Activated CD4-positive, alpha-beta T cell treated with anti-CD3 and anti-CD28 coated beads, Interleukin-2, amount 10 ng/mL, durations not matched to agents 24 days and 14 days (primary cell): ENCODE measurements around the gene IFT57. TPM values are rescaled to one million over a fixed set of nuclear protein-coding genes. Genes with fewer than 3 reads are reported as not detected.
"Not testable (repeated sequence)": the region's sequence is repeated elsewhere in the genome, so short reads cannot be mapped to it uniquely, and the experiment has no call there.

ENCODE experiments used
- DNase-seq: peaks from one replicate; pipeline ENCODE4 v3.0.0; 2022
- H3K27ac Mint-ChIP-seq: one replicate; pipeline ENCODE4 v1.8.0; 2022; ENCODE audit warnings: mild to moderate bottlenecking, mixed read lengths
- H3K27me3 Mint-ChIP-seq: one replicate; pipeline ENCODE4 v1.8.0; 2022; ENCODE audit warnings: mixed read lengths
- H3K36me3 Mint-ChIP-seq: one replicate; pipeline ENCODE4 v1.8.0; 2022; ENCODE audit warnings: low read depth, mild to moderate bottlenecking, mixed read lengths
- H3K4me1 Mint-ChIP-seq: one replicate; pipeline ENCODE4 v1.8.0; 2021; ENCODE audit warnings: mixed read lengths
- H3K4me3 Mint-ChIP-seq: one replicate; pipeline ENCODE4 v1.8.0; 2022; ENCODE audit warnings: mild to moderate bottlenecking, moderate library complexity, mixed read lengths
- H3K9me3 Mint-ChIP-seq: one replicate; pipeline ENCODE4 v1.8.0; 2021; ENCODE audit warnings: mixed read lengths
- intact Hi-C: fragments of 100-400 bp; cut with micrococcal nuclease; formaldehyde crosslinking; loops from one replicate; pipeline ENCODE4 v1.15.1; 2023
- total RNA-seq: library from RNA; stranded (reverse); gene quantifications from 2 replicates; pipeline ENCODE4 v1.2.3, GENCODE V29; 2022

IFT57 gene
- total RNA-seq = 25.2 and 26.6 TPM in 2 replicates

- H3K9me3 Mint-ChIP-seq = no peaks in the 10 kb centered on the region
- H3K36me3 Mint-ChIP-seq = peaks cover 5% of the 10 kb centered on the region
- H3K4me1 Mint-ChIP-seq = peaks cover 46% of the 10 kb centered on the region
- H3K27ac Mint-ChIP-seq = peak within 1 kb of the TSS; percentile 95
- H3K27me3 Mint-ChIP-seq = no peaks in the 10 kb centered on the region
- peak within 1 kb of the TSS; percentile 100 for H3K4me3 Mint-ChIP-seq
- intact Hi-C loops = loop anchor here (1.0 to 5.0 kb wide), 11 partner anchors 71 to 615 kb away; partner anchors contain the start of genes CIP2A and DZIP3
- peak; percentile 98 for DNase-seq
These were observed at the start of gene IFT57 for GRCh38 chr3:108221911-108222852. Gene IFT57, minus strand, starts transcription at chr3:108222424. Its CDS starts 102 bp downstream, at chr3:108222322.

DNA sequence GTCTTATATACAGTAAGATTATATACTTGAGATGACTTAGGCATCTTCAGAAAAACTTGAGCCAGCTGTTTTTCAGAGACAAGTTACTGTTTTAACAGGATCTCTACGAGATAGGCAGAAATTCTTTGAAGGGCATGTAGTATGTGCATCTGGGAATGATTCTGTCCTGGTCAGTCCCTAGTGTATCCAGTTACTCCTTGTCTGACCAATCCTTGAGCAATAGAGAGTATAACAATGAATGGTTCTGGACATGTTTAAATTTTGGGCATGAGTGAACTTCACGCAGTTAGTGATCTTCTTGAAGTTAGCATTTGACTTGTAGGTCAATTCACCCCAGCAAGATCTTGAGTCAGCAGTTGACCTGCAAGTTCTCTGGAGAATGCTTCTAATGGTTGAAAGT is 49.4 kb upstream of the IFT57 start:
- H3K9me3 Mint-ChIP-seq = peaks cover 28% of the 10 kb centered on the region
- H3K36me3 Mint-ChIP-seq = no peaks in the 10 kb centered on the region
- no peak overlapping the region for H3K4me3 Mint-ChIP-seq
- no peak overlapping the region for H3K27ac Mint-ChIP-seq
- H3K4me1 Mint-ChIP-seq = no peaks in the 10 kb centered on the region
- no peak for DNase-seq
- intact Hi-C loops = no loop called here
- no peaks in the 10 kb centered on the region for H3K27me3 Mint-ChIP-seq

- H3K4me1 Mint-ChIP-seq, H3K4me3 Mint-ChIP-seq, intact Hi-C loops, H3K36me3 Mint-ChIP-seq, H3K27ac Mint-ChIP-seq, H3K27me3 Mint-ChIP-seq, DNase-seq: not testable (repeated sequence)
- H3K9me3 Mint-ChIP-seq = peaks cover 27% of the 10 kb centered on the region
These were observed 46.0 kb upstream of the IFT57 start for GRCh38 chr3:108268235-108268634.

DNA sequence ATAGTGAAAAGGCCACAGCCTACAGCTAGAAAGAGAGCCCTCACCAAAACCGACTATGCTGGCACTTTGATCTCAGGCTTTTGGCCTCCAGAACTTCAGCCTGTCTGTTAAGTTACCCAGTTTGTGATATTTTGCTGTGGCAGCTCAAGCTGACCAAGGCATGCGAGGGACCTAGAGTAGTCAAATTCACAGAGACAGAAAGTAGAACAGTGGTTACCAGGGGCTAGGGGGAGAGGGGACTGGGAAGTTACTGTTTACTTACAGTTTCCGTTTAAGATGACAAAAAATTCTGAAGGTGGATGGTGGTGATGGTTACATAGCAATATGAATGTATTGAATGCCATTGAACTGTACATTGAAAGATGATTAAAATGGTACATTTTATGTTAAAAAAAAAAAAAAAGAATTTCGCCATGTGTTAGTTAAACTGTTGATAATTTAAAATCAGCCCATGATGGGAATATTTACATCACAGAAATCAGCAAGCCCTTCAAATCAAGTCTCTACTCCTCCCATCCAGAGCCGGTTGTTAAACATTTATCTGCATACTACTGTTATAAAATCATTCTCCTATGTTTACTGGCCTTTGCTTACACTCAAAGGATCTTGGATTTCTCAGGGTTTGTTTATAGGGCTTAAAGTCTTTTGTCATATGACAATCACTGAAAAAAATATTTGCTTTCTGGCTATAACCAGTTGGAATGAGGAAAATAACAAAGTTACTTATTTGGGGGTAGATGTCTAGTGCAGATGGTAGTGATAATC is 42.5 kb upstream of the IFT57 start:
- H3K9me3 Mint-ChIP-seq = peaks cover 24% of the 10 kb centered on the region
- H3K4me1 Mint-ChIP-seq, H3K4me3 Mint-ChIP-seq, intact Hi-C loops, H3K27ac Mint-ChIP-seq, H3K27me3 Mint-ChIP-seq, DNase-seq, H3K36me3 Mint-ChIP-seq: not testable (repeated sequence)

DNA sequence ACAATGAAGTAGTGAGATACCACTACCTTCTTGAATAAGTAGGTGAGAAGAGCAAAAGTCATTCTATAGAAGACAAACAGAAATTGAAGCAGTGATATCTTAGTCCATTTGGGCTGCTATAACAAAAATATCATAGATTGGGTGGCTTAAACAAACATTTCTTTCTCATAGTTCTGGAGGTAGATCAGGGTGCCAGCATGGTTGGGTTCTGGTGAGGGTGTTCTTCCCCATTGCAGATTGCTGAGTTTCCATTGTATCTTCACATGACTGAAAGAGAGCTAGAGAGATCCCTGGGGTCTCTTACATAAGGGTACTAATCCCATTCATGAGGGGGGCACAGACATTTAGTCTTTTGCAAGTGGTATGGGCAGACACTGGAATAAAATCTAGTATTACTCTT is 32.9 kb upstream of the IFT57 start:
- no peak overlapping the region for H3K4me3 Mint-ChIP-seq
- no peak for DNase-seq
- peaks cover 2% of the 10 kb centered on the region for H3K36me3 Mint-ChIP-seq
- H3K9me3 Mint-ChIP-seq = peaks cover 7% of the 10 kb centered on the region
- no peaks in the 10 kb centered on the region for H3K4me1 Mint-ChIP-seq
- no peaks in the 10 kb centered on the region for H3K27me3 Mint-ChIP-seq
- intact Hi-C loops = no loop called here
- no peak overlapping the region for H3K27ac Mint-ChIP-seq

DNA sequence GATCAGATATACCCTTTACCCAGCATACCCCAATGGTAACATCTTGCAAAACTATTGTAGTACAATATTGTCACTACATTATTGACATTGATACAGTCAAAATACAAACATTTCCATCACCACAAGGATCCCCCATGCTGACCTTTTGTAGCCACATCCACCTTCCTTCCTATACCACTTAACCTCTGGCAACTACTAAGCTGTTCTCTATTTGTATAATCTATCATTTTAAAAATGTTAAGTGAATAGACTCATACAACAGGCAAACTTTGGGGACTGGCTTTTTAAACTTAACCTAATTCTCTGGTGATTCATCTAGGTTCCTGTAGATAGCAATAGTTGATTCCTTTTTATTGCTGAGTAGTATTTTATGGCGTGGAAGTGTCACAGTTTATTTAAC is 29.6 kb upstream of the IFT57 start:
- peaks cover 2% of the 10 kb centered on the region for H3K36me3 Mint-ChIP-seq
- H3K4me1 Mint-ChIP-seq = no peaks in the 10 kb centered on the region
- no peaks in the 10 kb centered on the region for H3K27me3 Mint-ChIP-seq
- no peak overlapping the region for H3K27ac Mint-ChIP-seq
- H3K9me3 Mint-ChIP-seq = peaks cover 4% of the 10 kb centered on the region
- intact Hi-C loops = no loop called here
- DNase-seq = no peak
- no peak overlapping the region for H3K4me3 Mint-ChIP-seq

GRCh38 chr3:108251265-108251664 is 29.0 kb upstream of the IFT57 start:
- H3K36me3 Mint-ChIP-seq = peaks cover 2% of the 10 kb centered on the region
- H3K27me3 Mint-ChIP-seq = no peaks in the 10 kb centered on the region
- peaks cover 3% of the 10 kb centered on the region for H3K4me1 Mint-ChIP-seq
- peaks cover 3% of the 10 kb centered on the region for H3K9me3 Mint-ChIP-seq
- DNase-seq = no peak
- intact Hi-C loops = no loop called here
- H3K4me3 Mint-ChIP-seq = no peak overlapping the region
- H3K27ac Mint-ChIP-seq = no peak overlapping the region

GRCh38 chr3:108250626-108251025 is 28.4 kb upstream of the IFT57 start:
- Mint-ChIP-seq H3K27me3 (no peaks in the 10 kb centered on the region), H3K4me3 (no peak overlapping the region), H3K9me3 (peaks cover 3% of the 10 kb centered on the region), H3K4me1 (peaks cover 3% of the 10 kb centered on the region), H3K36me3 (peaks cover 2% of the 10 kb centered on the region), H3K27ac (no peak overlapping the region)
- no peak for DNase-seq
- intact Hi-C loops = no loop called here

GRCh38 chr3:108243243-108243642 is 21.0 kb upstream of the IFT57 start:
- no peak for DNase-seq
- H3K4me3 Mint-ChIP-seq = no peak overlapping the region
- intact Hi-C loops = no loop called here
- peaks cover 3% of the 10 kb centered on the region for H3K4me1 Mint-ChIP-seq
- H3K36me3 Mint-ChIP-seq = no peaks in the 10 kb centered on the region
- H3K27ac Mint-ChIP-seq = no peak overlapping the region
- H3K27me3 Mint-ChIP-seq = no peaks in the 10 kb centered on the region
- H3K9me3 Mint-ChIP-seq = peaks cover 9% of the 10 kb centered on the region

DNA sequence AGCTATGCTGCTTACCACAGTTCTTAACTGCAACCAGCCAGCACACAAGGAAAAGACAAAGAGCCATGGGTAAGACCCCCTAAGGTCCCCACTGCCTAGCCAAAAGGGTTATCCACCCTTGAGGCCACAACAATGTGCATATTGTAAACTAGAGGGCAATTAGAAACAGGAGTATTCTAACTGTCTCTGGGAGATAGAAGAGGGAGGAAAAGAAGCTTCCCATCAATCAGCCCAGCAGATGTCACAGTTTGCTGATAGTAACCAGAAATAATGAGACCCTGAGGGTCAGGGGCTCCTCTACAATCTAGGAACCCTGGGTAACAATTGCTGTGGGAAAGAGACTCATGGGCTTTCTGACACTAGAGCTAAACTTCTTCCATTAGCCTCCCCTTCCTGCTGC is 20.6 kb upstream of the IFT57 start:
- Mint-ChIP-seq H3K9me3 (peaks cover 10% of the 10 kb centered on the region), H3K4me1 (peaks cover 3% of the 10 kb centered on the region), H3K36me3 (no peaks in the 10 kb centered on the region), H3K27me3 (no peaks in the 10 kb centered on the region), H3K27ac (no peak overlapping the region), H3K4me3 (no peak overlapping the region)
- DNase-seq = no peak
- intact Hi-C loops = no loop called here

DNA sequence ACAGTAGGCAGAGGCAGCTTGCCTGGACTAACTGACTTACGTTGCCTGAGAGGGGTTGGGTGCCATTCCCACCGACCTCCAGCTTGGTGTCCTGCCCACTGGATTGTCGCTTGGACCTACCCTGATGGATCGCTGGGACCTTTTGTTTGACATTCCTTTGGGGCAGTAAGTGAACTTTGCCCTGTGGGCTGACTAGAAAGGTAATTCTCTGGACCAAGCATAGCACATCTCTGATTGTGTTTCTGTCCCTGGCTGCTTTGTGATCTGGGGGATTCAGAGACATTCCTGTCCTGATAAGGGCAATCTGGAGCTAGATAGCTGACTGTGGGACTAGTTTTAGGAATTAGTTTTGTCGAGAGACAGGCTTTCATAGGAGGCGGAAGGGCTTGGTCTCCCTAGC is 19.5 kb upstream of the IFT57 start:
- Mint-ChIP-seq H3K27ac (no peak overlapping the region), H3K4me3 (no peak overlapping the region), H3K36me3 (no peaks in the 10 kb centered on the region), H3K4me1 (peaks cover 3% of the 10 kb centered on the region), H3K27me3 (no peaks in the 10 kb centered on the region), H3K9me3 (peaks cover 17% of the 10 kb centered on the region)
- DNase-seq = no peak
- intact Hi-C loops = no loop called here

- Mint-ChIP-seq H3K9me3 (peaks cover 17% of the 10 kb centered on the region), H3K27me3 (no peaks in the 10 kb centered on the region)
These were observed 18.9 kb upstream of the IFT57 start for GRCh38 chr3:108241146-108241545.

GRCh38 chr3:108239082-108239481 is 16.9 kb upstream of the IFT57 start:
- Mint-ChIP-seq H3K9me3 (peaks cover 12% of the 10 kb centered on the region), H3K36me3 (no peaks in the 10 kb centered on the region)
- intact Hi-C loops = no loop called here

More at GRCh38 chr3:108241146-108241545, 18.9 kb upstream of the IFT57 start:
- Mint-ChIP-seq H3K4me3 (no peak overlapping the region), H3K4me1 (no peaks in the 10 kb centered on the region), H3K36me3 (no peaks in the 10 kb centered on the region), H3K27ac (no peak overlapping the region)
- no peak for DNase-seq
- intact Hi-C loops = no loop called here

GRCh38 chr3:108235290-108235689 is 13.1 kb upstream of the IFT57 start:
- no peaks in the 10 kb centered on the region for H3K4me1 Mint-ChIP-seq

More at GRCh38 chr3:108239082-108239481, 16.9 kb upstream of the IFT57 start:
- no peak for DNase-seq
- Mint-ChIP-seq H3K27me3 (no peaks in the 10 kb centered on the region), H3K4me3 (no peak overlapping the region), H3K4me1 (no peaks in the 10 kb centered on the region), H3K27ac (no peak overlapping the region)

More at GRCh38 chr3:108235290-108235689, 13.1 kb upstream of the IFT57 start:
- Mint-ChIP-seq H3K9me3 (peaks cover 15% of the 10 kb centered on the region), H3K36me3 (no peaks in the 10 kb centered on the region), H3K4me3 (no peak overlapping the region), H3K27ac (no peak overlapping the region), H3K27me3 (peaks cover 2% of the 10 kb centered on the region)
- no peak for DNase-seq
- intact Hi-C loops = no loop called here
